Keratinocyte (primary cell): ENCODE results near the gene UGP2. TPM values are rescaled to one million over a fixed set of nuclear protein-coding genes. Genes with fewer than 3 reads are reported as not detected.
"Not testable (repeated sequence)": the region's sequence is repeated elsewhere in the genome, so short reads cannot be mapped to it uniquely, and the experiment has no call there.

ENCODE experiments used
- DNase-seq: peaks from one replicate; pipeline ENCODE4 v3.0.0-alpha.2; 2011; ENCODE audit warnings: low read depth, missing footprints, low spot score
- FAIRE-seq: peaks from 2 replicates; lab custom pipeline; 2011; peaks lifted over from hg19 to GRCh38; lab: Jason Lieb, UNC
- H2AFZ ChIP-seq: 2 replicates; pipeline ENCODE4 v1.6.0; 2012; ENCODE audit warnings: low read length, control low read depth, inconsistent platforms; ENCODE audit not compliant: control insufficient read depth
- H3K27ac ChIP-seq: 2 replicates; pipeline ENCODE4 v1.5.1; 2011; ENCODE audit warnings: low read length; ENCODE audit not compliant: control insufficient read depth, insufficient read depth
- H3K27me3 ChIP-seq: 3 replicates; pipeline ENCODE4 v1.6.0; 2011; ENCODE audit warnings: low read length; ENCODE audit not compliant: control insufficient read depth, insufficient read depth; ENCODE audit errors: extremely low read depth
- H3K36me3 ChIP-seq, 2 experiments: 2 replicates in 1 of 2; 3 replicates in 1 of 2; pipeline ENCODE4 v1.5.1; 2011; ENCODE audit warnings: low read length in 2 of 2, mild to moderate bottlenecking in 1 of 2; ENCODE audit not compliant: control insufficient read depth in 2 of 2, insufficient read depth in 2 of 2; ENCODE audit errors: extremely low read depth in 1 of 2
- H3K4me1 ChIP-seq: 3 replicates; pipeline ENCODE4 v1.5.1; 2011; ENCODE audit warnings: low read length; ENCODE audit not compliant: control insufficient read depth, insufficient read depth; ENCODE audit errors: extremely low read depth
- H3K4me2 ChIP-seq: 3 replicates; pipeline ENCODE4 v1.6.0; 2011; ENCODE audit warnings: low read depth, low read length; ENCODE audit not compliant: control insufficient read depth, insufficient read depth; ENCODE audit errors: extremely low read depth
- H3K4me3 ChIP-seq, 3 experiments: fragments of 200-600 bp in 1 of 3; sonication (generic) in 1 of 3; 2 replicates in 2 of 3; 3 replicates in 1 of 3; pipeline ENCODE4 v1.5.1; 2011 to 2016; ENCODE audit warnings: low read length in 3 of 3, mild to moderate bottlenecking in 3 of 3, control low read depth in 2 of 3, inconsistent platforms in 1 of 3, low read depth in 1 of 3, mixed read lengths in 1 of 3, mixed run types in 1 of 3, moderate library complexity in 1 of 3; ENCODE audit not compliant: control insufficient read depth in 2 of 3, insufficient read depth in 2 of 3; ENCODE audit errors: extremely low read depth in 1 of 3
- H3K79me2 ChIP-seq: 2 replicates; pipeline ENCODE4 v1.6.0; 2012; ENCODE audit warnings: low read length; ENCODE audit not compliant: control insufficient read depth, insufficient read depth
- H3K9ac ChIP-seq: 3 replicates; pipeline ENCODE4 v1.6.0; 2011; ENCODE audit warnings: low read length; ENCODE audit not compliant: control insufficient read depth, insufficient read depth; ENCODE audit errors: extremely low read depth
- H3K9me1 ChIP-seq: 3 replicates; pipeline ENCODE4 v1.6.0; 2011; ENCODE audit warnings: low read length; ENCODE audit not compliant: control insufficient read depth, insufficient read depth; ENCODE audit errors: extremely low read depth
- H3K9me3 ChIP-seq: 2 replicates; pipeline ENCODE4 v1.5.1; 2012; ENCODE audit warnings: low read depth, low read length; ENCODE audit not compliant: control insufficient read depth
- H4K20me1 ChIP-seq: 3 replicates; pipeline ENCODE4 v1.6.0; 2011; ENCODE audit warnings: low read length; ENCODE audit not compliant: control insufficient read depth, insufficient read depth; ENCODE audit errors: extremely low read depth
- EZH2 ChIP-seq: IDR thresholded peaks from one replicate; pipeline ENCODE4 v1.6.1; 2012; ENCODE audit warnings: inconsistent platforms, mild to moderate bottlenecking, low read length, moderate library complexity
- dilution Hi-C: fragments of 300-500 bp; cut with MboI; formaldehyde crosslinking; loops from one replicate; pipeline ENCODE4 v1.7.0; 2020; ENCODE audit warnings: low sequenced_read_pairs; ENCODE audit not compliant: extremely low pct_ligation_motif_present
- polyA plus RNA-seq, 5 experiments: library from polyadenylated mRNA; depleted of rRNA in 3 of 5; stranded (reverse) in 3 of 5; stranded (forward) in 1 of 5; unstranded in 1 of 5; fragments of >200 nt; gene quantifications; 1 replicate in 1 of 5; 2 replicates in 3 of 5; 3 replicates in 1 of 5; pipeline versions ENCODE4 v1.2.1 to v1.2.3, GENCODE V29; 2011 to 2012; ENCODE audit warnings: missing spikeins in 2 of 5, low read depth in 1 of 5, low replicate concordance in 1 of 5
- TF ChIP-seq, protein P1 (sequence below), 3 experiments: IDR thresholded peaks in 1 of 3; conservative IDR thresholded peaks in 1 of 3; optimal IDR thresholded peaks in 1 of 3; 2 replicates in 2 of 3; 3 replicates in 1 of 3; pipeline versions ENCODE3 to v1.5.1; 2011; ENCODE audit warnings: low read length in 3 of 3, mild to moderate bottlenecking in 3 of 3, moderate library complexity in 2 of 3, control low read depth in 1 of 3, inconsistent platforms in 1 of 3; ENCODE audit not compliant: insufficient read depth in 2 of 3; ENCODE audit errors: extremely low read depth in 1 of 3

UGP2 gene
- polyA plus RNA-seq, 1 donor (not counting 4 experiments of a cell fraction or from before 2014, with no cell fraction given) = 260 TPM

DNA sequence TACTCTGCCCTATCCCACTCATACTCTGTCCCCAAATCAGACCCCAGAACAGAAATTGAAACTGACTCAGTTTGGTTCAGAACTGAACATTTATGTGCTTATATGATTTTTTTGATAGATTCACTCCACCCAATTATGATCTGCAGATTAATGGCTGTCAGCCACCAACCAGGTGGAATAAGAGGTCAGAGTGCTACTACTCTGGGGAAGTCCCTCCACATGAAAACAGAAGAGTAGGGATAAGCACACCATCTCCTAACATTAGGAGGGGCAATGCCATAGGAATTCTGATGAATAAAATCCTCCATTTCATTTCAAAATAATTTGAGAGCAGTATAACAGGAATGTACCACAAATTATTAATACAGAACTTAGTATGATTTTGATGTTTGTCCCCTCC lies 36.3 kb upstream of the UGP2 start:
- dilution Hi-C loops = no loop called here
- H3K4me1 ChIP-seq = no peaks in the 10 kb centered on the region
- FAIRE-seq = no peak
- no peak overlapping the region for H3K27ac ChIP-seq
- no peaks in the 10 kb centered on the region for H3K36me3 ChIP-seq
- no peak overlapping the region for H3K4me2 ChIP-seq
- no peaks in the 10 kb centered on the region for H3K9me3 ChIP-seq
- no peak for DNase-seq
- H2AFZ ChIP-seq = no peak overlapping the region
- no peaks in the 10 kb centered on the region for H3K79me2 ChIP-seq
- no peak overlapping the region for H3K4me3 ChIP-seq
- H3K9me1 ChIP-seq = no peaks in the 10 kb centered on the region
- TF ChIP-seq, protein P1, sequence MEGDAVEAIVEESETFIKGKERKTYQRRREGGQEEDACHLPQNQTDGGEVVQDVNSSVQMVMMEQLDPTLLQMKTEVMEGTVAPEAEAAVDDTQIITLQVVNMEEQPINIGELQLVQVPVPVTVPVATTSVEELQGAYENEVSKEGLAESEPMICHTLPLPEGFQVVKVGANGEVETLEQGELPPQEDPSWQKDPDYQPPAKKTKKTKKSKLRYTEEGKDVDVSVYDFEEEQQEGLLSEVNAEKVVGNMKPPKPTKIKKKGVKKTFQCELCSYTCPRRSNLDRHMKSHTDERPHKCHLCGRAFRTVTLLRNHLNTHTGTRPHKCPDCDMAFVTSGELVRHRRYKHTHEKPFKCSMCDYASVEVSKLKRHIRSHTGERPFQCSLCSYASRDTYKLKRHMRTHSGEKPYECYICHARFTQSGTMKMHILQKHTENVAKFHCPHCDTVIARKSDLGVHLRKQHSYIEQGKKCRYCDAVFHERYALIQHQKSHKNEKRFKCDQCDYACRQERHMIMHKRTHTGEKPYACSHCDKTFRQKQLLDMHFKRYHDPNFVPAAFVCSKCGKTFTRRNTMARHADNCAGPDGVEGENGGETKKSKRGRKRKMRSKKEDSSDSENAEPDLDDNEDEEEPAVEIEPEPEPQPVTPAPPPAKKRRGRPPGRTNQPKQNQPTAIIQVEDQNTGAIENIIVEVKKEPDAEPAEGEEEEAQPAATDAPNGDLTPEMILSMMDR (optimal IDR thresholded peaks at IDR 0.05 in 1 of 3, IDR thresholded peaks at IDR 0.05 in 1 of 3, conservative IDR thresholded peaks at IDR 0.05 in 1 of 3; ENCODE audit: extremely low read depth in 1 of 3, insufficient read depth in 2 of 3, low read length in 3 of 3) = no peak
- no peak for TF ChIP-seq EZH2
- no peak overlapping the region for H3K9ac ChIP-seq
- H4K20me1 ChIP-seq = no peaks in the 10 kb centered on the region
- H3K27me3 ChIP-seq = no peaks in the 10 kb centered on the region

DNA sequence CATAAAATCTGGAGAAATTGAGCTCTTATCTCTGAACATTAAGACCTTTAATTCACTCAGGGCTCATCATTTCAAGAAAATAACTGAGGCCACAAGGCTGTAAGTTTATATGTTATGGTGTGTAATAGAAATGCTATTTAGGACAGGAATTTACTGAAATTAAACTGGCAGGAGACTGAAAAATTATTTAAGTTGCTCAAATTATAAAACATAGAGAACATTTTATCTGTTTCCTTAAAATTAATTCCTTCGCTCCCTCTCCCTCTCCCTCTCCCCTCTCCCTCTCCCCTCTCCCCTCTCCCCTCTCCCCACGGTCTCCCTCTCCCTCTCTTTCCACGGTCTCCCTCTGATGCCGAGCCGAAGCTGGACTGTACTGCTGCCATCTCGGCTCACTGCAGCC lies 33.7 kb upstream of the UGP2 start:
- H3K9me1 ChIP-seq, H3K9ac ChIP-seq, H3K4me2 ChIP-seq, H3K79me2 ChIP-seq, H3K4me1 ChIP-seq, H3K4me3 ChIP-seq, H3K27ac ChIP-seq, H2AFZ ChIP-seq, H4K20me1 ChIP-seq, DNase-seq, dilution Hi-C loops, H3K9me3 ChIP-seq, H3K27me3 ChIP-seq, H3K36me3 ChIP-seq, FAIRE-seq: not testable (repeated sequence)

DNA sequence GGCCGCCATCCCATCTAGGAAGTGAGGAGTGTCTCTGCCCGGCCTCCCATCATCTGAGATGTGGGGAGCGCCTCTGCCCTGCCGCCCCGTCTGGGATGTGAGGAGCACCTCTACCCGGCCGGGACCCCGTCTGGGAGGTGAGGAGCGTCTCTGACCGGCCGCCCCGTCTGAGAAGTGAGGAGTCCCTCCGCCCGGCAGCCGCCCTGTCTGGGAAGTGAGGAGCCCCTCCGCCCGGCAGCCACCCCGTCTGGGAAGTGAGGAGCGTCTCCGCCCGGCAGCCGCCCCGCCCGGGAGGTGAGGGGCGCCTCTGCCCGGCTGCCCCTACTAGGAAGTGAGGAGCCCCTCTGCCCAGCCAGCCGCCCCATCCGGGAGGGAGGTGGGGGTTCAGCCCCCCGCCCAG lies 32.8 kb upstream of the UGP2 start:
- H4K20me1 ChIP-seq, H3K36me3 ChIP-seq, H2AFZ ChIP-seq, H3K9me3 ChIP-seq, H3K27me3 ChIP-seq, H3K79me2 ChIP-seq, H3K4me1 ChIP-seq, H3K4me3 ChIP-seq, FAIRE-seq, H3K9ac ChIP-seq, H3K9me1 ChIP-seq, H3K4me2 ChIP-seq, dilution Hi-C loops, DNase-seq, H3K27ac ChIP-seq: not testable (repeated sequence)
